B cell (primary cell): Measurements from ENCODE around the gene CLDN25. TPM values are rescaled to one million over a fixed set of nuclear protein-coding genes. Genes with fewer than 3 reads are reported as not detected.

Experiments
- ATAC-seq: fragments of 200-7000 bp; cut with Tn5 transposase; one replicate; pipeline ENCODE4 v1.10.0; 2021; ENCODE audit warnings: low read depth, mild to moderate bottlenecking, moderate number of reproducible peaks, moderate library complexity
- CTCF ChIA-PET: fragments of 350-600 bp; sonication (Branson Sonifier 250); formaldehyde crosslinking; loops from one replicate; lab custom pipeline; 2021; ENCODE audit warnings: antibody characterized with exemption, inconsistent platforms; lab: Charles Lee
- POLR2A ChIA-PET: fragments of 350-600 bp; sonication (Branson Sonifier 250); formaldehyde crosslinking; loops from one replicate; lab custom pipeline; 2021; ENCODE audit warnings: antibody characterized with exemption; lab: Charles Lee
- DNase-seq: peaks from one replicate; pipeline ENCODE4 v3.0.0; 2013
- H2AFZ ChIP-seq: 2 replicates; pipeline ENCODE4 v1.6.1; 2012; ENCODE audit warnings: mild to moderate bottlenecking, low read depth, low read length; ENCODE audit not compliant: insufficient read depth, poor library complexity, severe bottlenecking
- H3K27ac ChIP-seq, 2 donors: 1 replicate in 1 of 2; 2 replicates in 1 of 2; pipeline ENCODE4 v1.5.1; 2012 to 2013; ENCODE audit warnings: low read length in 2 of 2, mild to moderate bottlenecking in 2 of 2, moderate library complexity in 1 of 2
- H3K27me3 ChIP-seq, 4 experiments: fragments of 200-600 bp in 1 of 4; sonication (generic) in 1 of 4; replicated peaks in 1 of 4; 1 replicate in 2 of 4; 2 replicates in 2 of 4; pipeline versions ENCODE4 v1.6.1 to v1.7.0; 2013 to 2016; ENCODE audit warnings: low read length in 3 of 4, mild to moderate bottlenecking in 2 of 4, mixed read lengths in 1 of 4, moderate library complexity in 1 of 4; ENCODE audit not compliant: insufficient read depth in 4 of 4, control insufficient read depth in 3 of 4; ENCODE audit errors: control extremely low read depth in 1 of 4
- H3K36me3 ChIP-seq, 2 experiments: replicated peaks in 1 of 2; 1 replicate in 1 of 2; 2 replicates in 1 of 2; pipeline versions ENCODE4 v1.6.1 to v1.7.1; 2013; ENCODE audit warnings: low read length in 1 of 2; ENCODE audit not compliant: insufficient read depth in 2 of 2, control insufficient read depth in 1 of 2; ENCODE audit errors: control extremely low read depth in 1 of 2, extremely low read depth in 1 of 2
- H3K4me1 ChIP-seq, 2 donors: fragments of 200-600 bp in 1 of 2; sonication (generic) in 1 of 2; 1 replicate in 1 of 2; 2 replicates in 1 of 2; pipeline versions ENCODE4 v1.5.1 to v1.6.1; 2013 to 2017; ENCODE audit warnings: low read length in 2 of 2; ENCODE audit not compliant: control insufficient read depth in 2 of 2, insufficient read depth in 2 of 2
- H3K4me2 ChIP-seq: replicated peaks from 2 replicates; pipeline ENCODE3; 2012; ENCODE audit warnings: mild to moderate bottlenecking, low read depth, low read length; ENCODE audit not compliant: poor library complexity, severe bottlenecking
- H3K4me3 ChIP-seq, 5 experiments: fragments of 200-600 bp in 1 of 5; sonication (generic) in 1 of 5; 1 replicate in 3 of 5; 2 replicates in 2 of 5; pipeline versions ENCODE4 v1.5.1 to v1.7.0; 2011 to 2016; ENCODE audit warnings: low read length in 4 of 5, mild to moderate bottlenecking in 4 of 5, low read depth in 2 of 5, control low read depth in 1 of 5, moderate library complexity in 1 of 5; ENCODE audit not compliant: insufficient read depth in 1 of 5; ENCODE audit errors: control extremely low read depth in 1 of 5, extremely low read depth in 1 of 5
- H3K79me2 ChIP-seq: fragments of 200-600 bp; sonication (generic); one replicate; pipeline ENCODE4 v1.6.0; 2016; ENCODE audit warnings: low read length; ENCODE audit not compliant: control insufficient read depth, insufficient read depth
- H3K9ac ChIP-seq: fragments of 200-600 bp; sonication (generic); 2 replicates; pipeline ENCODE4 v1.6.1; 2017; ENCODE audit warnings: mild to moderate bottlenecking, low read length, moderate library complexity
- H3K9me3 ChIP-seq, 3 donors: one replicate each; pipeline versions ENCODE4 v1.6.1 to v1.7.1; 2013; ENCODE audit warnings: low read length in 2 of 3; ENCODE audit not compliant: control insufficient read depth in 2 of 3, insufficient read depth in 1 of 3; ENCODE audit errors: control extremely low read depth in 1 of 3
- H4K20me1 ChIP-seq: 2 replicates; pipeline ENCODE4 v1.6.0; 2012; ENCODE audit warnings: mild to moderate bottlenecking, low read length; ENCODE audit not compliant: insufficient read depth, control insufficient read depth, poor library complexity, severe bottlenecking
- H3K27ac Mint-ChIP-seq: one replicate; pipeline ENCODE4 v1.8.0; 2021; ENCODE audit warnings: mixed read lengths
- H3K27me3 Mint-ChIP-seq: one replicate; pipeline ENCODE4 v1.8.0; 2021; ENCODE audit warnings: mixed read lengths
- H3K4me1 Mint-ChIP-seq: one replicate; pipeline ENCODE4 v1.8.0; 2021; ENCODE audit warnings: mixed read lengths
- H3K4me3 Mint-ChIP-seq: one replicate; pipeline ENCODE4 v1.8.0; 2021; ENCODE audit warnings: mixed read lengths
- H3K9me3 Mint-ChIP-seq: one replicate; pipeline ENCODE4 v1.8.0; 2022; ENCODE audit warnings: mixed read lengths; ENCODE audit not compliant: insufficient read depth
- EZH2 ChIP-seq: IDR thresholded peaks from 2 replicates; pipeline ENCODE4 v1.6.1; 2012; ENCODE audit warnings: borderline replicate concordance, low read depth, mild to moderate bottlenecking, moderate library complexity, low read length; ENCODE audit not compliant: insufficient read depth, poor library complexity, severe bottlenecking
- WGBS: methylation state at CpG from one replicate; pipeline ENCODE4 v1.1.5; 2013; ENCODE audit warnings: missing lambda C conversion rate; ENCODE audit not compliant: insufficient coverage; 5-methylcytosine and 5-hydroxymethylcytosine counted together
- intact Hi-C: fragments of 100-400 bp; cut with micrococcal nuclease; formaldehyde crosslinking; loops from one replicate; pipeline ENCODE4 v1.10.0; 2022
- polyA minus RNA-seq: library from RNA; depleted of rRNA, polyadenylated mRNA; stranded (reverse); fragments of >200 nt; gene quantifications from 2 replicates; pipeline ENCODE4 v1.2.3, GENCODE V29; 2012
- polyA plus RNA-seq: library from polyadenylated mRNA; depleted of rRNA; stranded (reverse); fragments of >200 nt; gene quantifications from 2 replicates; pipeline ENCODE4 v1.2.3, GENCODE V29; 2012
- total RNA-seq, 2 donors: library from RNA; stranded (reverse); fragments of 120-200 nt in 1 of 2; gene quantifications; 1 replicate in 1 of 2; 2 replicates in 1 of 2; pipeline versions ENCODE4 v1.2.3 to v1.2.4, GENCODE V29; 2013 to 2022
- TF ChIP-seq, protein P1 (sequence below): fragments of 200-600 bp; IDR thresholded peaks from one replicate; pipeline ENCODE4 v1.8.0; 2022; ENCODE audit warnings: antibody characterized with exemption, mild to moderate bottlenecking

Gene CLDN25
- total RNA-seq (not detected in 2 replicates), polyA plus RNA-seq (not detected in 2 replicates), polyA minus RNA-seq (not detected in 2 replicates)
- not detected for total RNA-seq (2013)

- intact Hi-C loops, result no loop called here
- WGBS, result 94% methylated on average over 4 of the region's 4 CpGs
Measured at GRCh38 chr11:113779496-113779895, at the start of gene CLDN25. TSS of gene CLDN25 (plus strand) at chr11:113779796. CDS start at chr11:113779796, 0 bp downstream.

More at GRCh38 chr11:113779496-113779895, at the start of gene CLDN25:
- no peak within 1 kb of the TSS for H2AFZ ChIP-seq
- no peak within 1 kb of the TSS for H3K27ac Mint-ChIP-seq
- H3K27me3 ChIP-seq, result peaks cover 0 to 5% (median 1%) of the 10 kb centered on the region in 4 experiments
- no peaks in the 10 kb centered on the region for H3K9me3 Mint-ChIP-seq
- no peak within 1 kb of the TSS for H3K27ac ChIP-seq
- H3K27me3 Mint-ChIP-seq, result peaks cover 40% of the 10 kb centered on the region
- H3K4me3 ChIP-seq, result no peak within 1 kb of the TSS
- H3K4me2 ChIP-seq, result no peak within 1 kb of the TSS
- POLR2A ChIA-PET, result no interaction called here
- H3K4me1 ChIP-seq, result no peaks in the 10 kb centered on the region
- H3K4me3 Mint-ChIP-seq, result no peak within 1 kb of the TSS
- H3K4me1 Mint-ChIP-seq, result peaks cover under 1% of the 10 kb centered on the region
- DNase-seq, result no peak
- ATAC-seq, result no peak
- H3K79me2 ChIP-seq, result peaks cover 1% of the 10 kb centered on the region
- no peaks in the 10 kb centered on the region for H3K9me3 ChIP-seq
- H3K9ac ChIP-seq, result no peak within 1 kb of the TSS
- no peaks in the 10 kb centered on the region for H3K36me3 ChIP-seq
- no peaks in the 10 kb centered on the region for H4K20me1 ChIP-seq
- no peak for TF ChIP-seq EZH2
- TF ChIP-seq, protein P1, sequence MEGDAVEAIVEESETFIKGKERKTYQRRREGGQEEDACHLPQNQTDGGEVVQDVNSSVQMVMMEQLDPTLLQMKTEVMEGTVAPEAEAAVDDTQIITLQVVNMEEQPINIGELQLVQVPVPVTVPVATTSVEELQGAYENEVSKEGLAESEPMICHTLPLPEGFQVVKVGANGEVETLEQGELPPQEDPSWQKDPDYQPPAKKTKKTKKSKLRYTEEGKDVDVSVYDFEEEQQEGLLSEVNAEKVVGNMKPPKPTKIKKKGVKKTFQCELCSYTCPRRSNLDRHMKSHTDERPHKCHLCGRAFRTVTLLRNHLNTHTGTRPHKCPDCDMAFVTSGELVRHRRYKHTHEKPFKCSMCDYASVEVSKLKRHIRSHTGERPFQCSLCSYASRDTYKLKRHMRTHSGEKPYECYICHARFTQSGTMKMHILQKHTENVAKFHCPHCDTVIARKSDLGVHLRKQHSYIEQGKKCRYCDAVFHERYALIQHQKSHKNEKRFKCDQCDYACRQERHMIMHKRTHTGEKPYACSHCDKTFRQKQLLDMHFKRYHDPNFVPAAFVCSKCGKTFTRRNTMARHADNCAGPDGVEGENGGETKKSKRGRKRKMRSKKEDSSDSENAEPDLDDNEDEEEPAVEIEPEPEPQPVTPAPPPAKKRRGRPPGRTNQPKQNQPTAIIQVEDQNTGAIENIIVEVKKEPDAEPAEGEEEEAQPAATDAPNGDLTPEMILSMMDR, result no peak
- CTCF ChIA-PET, result no interaction called here
